Keratinocyte (primary cell): ENCODE results near the gene FRMPD1.

ENCODE experiments used
- EZH2 ChIP-seq: IDR thresholded peaks from one replicate; pipeline ENCODE4 v1.6.1; 2012; ENCODE audit warnings: inconsistent platforms, mild to moderate bottlenecking, low read length, moderate library complexity
- TF ChIP-seq, protein P1 (sequence below), 3 experiments: IDR thresholded peaks in 1 of 3; conservative IDR thresholded peaks in 1 of 3; optimal IDR thresholded peaks in 1 of 3; 2 replicates in 2 of 3; 3 replicates in 1 of 3; pipeline versions ENCODE3 to v1.5.1; 2011; ENCODE audit warnings: low read length in 3 of 3, mild to moderate bottlenecking in 3 of 3, moderate library complexity in 2 of 3, control low read depth in 1 of 3, inconsistent platforms in 1 of 3; ENCODE audit not compliant: insufficient read depth in 2 of 3; ENCODE audit errors: extremely low read depth in 1 of 3

DNA sequence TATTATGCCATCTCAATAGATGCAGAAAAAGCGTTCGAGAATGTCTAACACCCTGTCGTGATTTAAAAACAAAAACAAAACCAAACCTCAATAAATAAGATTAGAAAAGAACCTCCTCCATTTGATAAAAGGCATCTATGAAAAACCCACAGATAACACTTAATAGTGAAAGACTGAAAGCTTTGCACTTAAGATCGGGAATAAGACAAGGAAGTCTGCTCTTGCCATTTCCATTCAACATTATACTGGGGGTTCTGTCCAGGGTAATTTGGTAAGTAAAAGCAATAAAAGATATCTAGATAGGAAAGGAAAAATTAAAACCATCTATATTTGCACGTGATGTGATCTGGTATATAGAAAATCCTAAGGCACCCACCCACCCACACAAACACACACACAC is 141.4 kb downstream of the FRMPD1 start:
- TF ChIP-seq, protein P1, sequence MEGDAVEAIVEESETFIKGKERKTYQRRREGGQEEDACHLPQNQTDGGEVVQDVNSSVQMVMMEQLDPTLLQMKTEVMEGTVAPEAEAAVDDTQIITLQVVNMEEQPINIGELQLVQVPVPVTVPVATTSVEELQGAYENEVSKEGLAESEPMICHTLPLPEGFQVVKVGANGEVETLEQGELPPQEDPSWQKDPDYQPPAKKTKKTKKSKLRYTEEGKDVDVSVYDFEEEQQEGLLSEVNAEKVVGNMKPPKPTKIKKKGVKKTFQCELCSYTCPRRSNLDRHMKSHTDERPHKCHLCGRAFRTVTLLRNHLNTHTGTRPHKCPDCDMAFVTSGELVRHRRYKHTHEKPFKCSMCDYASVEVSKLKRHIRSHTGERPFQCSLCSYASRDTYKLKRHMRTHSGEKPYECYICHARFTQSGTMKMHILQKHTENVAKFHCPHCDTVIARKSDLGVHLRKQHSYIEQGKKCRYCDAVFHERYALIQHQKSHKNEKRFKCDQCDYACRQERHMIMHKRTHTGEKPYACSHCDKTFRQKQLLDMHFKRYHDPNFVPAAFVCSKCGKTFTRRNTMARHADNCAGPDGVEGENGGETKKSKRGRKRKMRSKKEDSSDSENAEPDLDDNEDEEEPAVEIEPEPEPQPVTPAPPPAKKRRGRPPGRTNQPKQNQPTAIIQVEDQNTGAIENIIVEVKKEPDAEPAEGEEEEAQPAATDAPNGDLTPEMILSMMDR (optimal IDR thresholded peaks at IDR 0.05 in 1 of 3, IDR thresholded peaks at IDR 0.05 in 1 of 3, conservative IDR thresholded peaks at IDR 0.05 in 1 of 3; ENCODE audit: extremely low read depth in 1 of 3, insufficient read depth in 2 of 3, low read length in 3 of 3), result no peak
- no peak for TF ChIP-seq EZH2
